ENCODE results near the gene USP7. TPM values are rescaled to one million over a fixed set of nuclear protein-coding genes. Genes with fewer than 3 reads are reported as not detected.

Gene USP7
- total RNA-seq, 1 experiment from 2014 or later = 125 TPM

GRCh38 chr16:8960788-8961109, 3.0 kb downstream of the USP7 start:
- in situ Hi-C loops (cut with HindIII; ENCODE audit: low pct_unique_long_range_greater_than_20kb, low sequenced_read_pairs) (no loop called here), intact Hi-C loops (cut with micrococcal nuclease; ENCODE audit: unreplicated experiment) (no loop called here)
- Histone ChIP-seq H3K9me3 (ENCODE audit: control insufficient read depth, insufficient read depth, low read depth, low read length) (no peaks in the 10 kb centered on the region), H3K36me3 (ENCODE audit: control insufficient read depth, insufficient read depth, low read length) (peaks cover 4% of the 10 kb centered on the region; the same call in 1 of the 2 replicates), H3K27me3 (ENCODE audit: control insufficient read depth, insufficient read depth, low read length) (no peaks in the 10 kb centered on the region), H3K27ac (ENCODE audit: low read length) (peak overlapping the region; percentile 72), H3K4me1 (ENCODE audit: control insufficient read depth, insufficient read depth, low read length) (peaks cover 53% of the 10 kb centered on the region), H3K4me3 (ENCODE audit: low read depth in 2 of 2, low read length in 2 of 2) (peak overlapping the region; percentile 13 to 23)
- no TSS peak for BruUV-seq (replicated peaks)
- ATAC-seq (no peak), DNase-seq (ENCODE audit: low read depth, low spot score) (no peak)
- ChIA-PET CTCF (interaction anchor here (1.4 kb wide), 1 partner anchor 48 kb away, joined by 4 read pairs; no protein-coding TSS in a partner anchor), POLR2A (interaction anchor here (0.6 kb wide), 1 partner anchor 1357 kb away, joined by 3 read pairs; no protein-coding TSS in a partner anchor)
- TF ChIP-seq TCF7L2 (IDR thresholded peaks at IDR 0.05; ENCODE audit: low read depth, low read length) = no peak
- TF ChIP-seq REST (IDR thresholded peaks at IDR 0.05; ENCODE audit: insufficient read depth in 1 of 2, low read depth in 2 of 2, low read length in 1 of 2) = no peak
- TF ChIP-seq CTCF (IDR thresholded peaks at IDR 0.05) = no peak
- TF ChIP-seq POLR2AphosphoS5 (IDR thresholded peaks at IDR 0.05; ENCODE audit: low read depth, low read length) = no peak
- TF ChIP-seq SIN3A (IDR thresholded peaks at IDR 0.05; ENCODE audit: borderline replicate concordance, insufficient read depth, low read depth, low read length) = no peak

- no peaks in the 10 kb centered on the region for H3K9me3 ChIP-seq (ENCODE audit: control insufficient read depth, insufficient read depth, low read depth, low read length)
- 0 out of 2 replicates have a peak, but pooled peaks have one; percentile 5 for ATAC-seq
- TF ChIP-seq POLR2AphosphoS5 (IDR thresholded peaks at IDR 0.05; ENCODE audit: low read depth, low read length) (no peak), CTCF (IDR thresholded peaks at IDR 0.05) (no peak), TCF7L2 (IDR thresholded peaks at IDR 0.05; ENCODE audit: low read depth, low read length) (no peak), REST (IDR thresholded peaks at IDR 0.05; ENCODE audit: insufficient read depth in 1 of 2, low read depth in 2 of 2, low read length in 1 of 2) (no peak), SIN3A (IDR thresholded peaks at IDR 0.05; ENCODE audit: borderline replicate concordance, insufficient read depth, low read depth, low read length) (no peak)
- POLR2A ChIA-PET = interaction anchor here (0.6 kb wide), 1 partner anchor 9 kb away, joined by 4 read pairs; no protein-coding TSS in a partner anchor
- intact Hi-C loops (cut with micrococcal nuclease; ENCODE audit: unreplicated experiment) (loop anchor here (10.0 kb wide), 1 partner anchor 135 kb away; the partner anchor contains the start of gene HAPSTR1), in situ Hi-C loops (cut with HindIII; ENCODE audit: low pct_unique_long_range_greater_than_20kb, low sequenced_read_pairs) (no loop called here)
- H3K27ac ChIP-seq (ENCODE audit: low read length) = peak overlapping the region; percentile 72
- no peaks in the 10 kb centered on the region for H3K27me3 ChIP-seq (ENCODE audit: control insufficient read depth, insufficient read depth, low read length)
- H3K4me3 ChIP-seq (ENCODE audit: low read depth in 2 of 2, low read length in 2 of 2) = peak overlapping the region; percentile 13 to 23
- peaks cover 4% of the 10 kb centered on the region; the same call in 1 of the 2 replicates for H3K36me3 ChIP-seq (ENCODE audit: control insufficient read depth, insufficient read depth, low read length)
- DNase-seq (ENCODE audit: low read depth, low spot score) = no peak
- BruUV-seq (replicated peaks) = no TSS peak
- CTCF ChIA-PET = interaction anchor here (1.4 kb wide), 1 partner anchor 48 kb away, joined by 4 read pairs; no protein-coding TSS in a partner anchor
- peaks cover 56% of the 10 kb centered on the region for H3K4me1 ChIP-seq (ENCODE audit: control insufficient read depth, insufficient read depth, low read length)
These were observed 3.6 kb downstream of the USP7 start for GRCh38 chr16:8959921-8960787.

Data from Panc1 (cell line).